ENCODE measurements around the gene PSIP1. TPM values are rescaled to one million over a fixed set of nuclear protein-coding genes. Genes with fewer than 3 reads are reported as not detected.

The PSIP1 gene
- total RNA-seq, 1 experiment from 2014 or later, result 70.0 TPM

GRCh38 chr9:15491950-15492349 lies 18.8 kb downstream of the PSIP1 start:
- H3K27ac ChIP-seq (ENCODE audit: low read depth, low read length, poor library complexity, severe bottlenecking), result no peak overlapping the region
- ChIA-PET POLR2A (ENCODE audit: low non-redundant PET) (no interaction called here), CTCF (no interaction called here)
- H3K27me3 ChIP-seq (replicated peaks; ENCODE audit: insufficient read depth, low read depth, low read length, poor library complexity), result no peaks in the 10 kb centered on the region
- DNase-seq (ENCODE audit: low spot score), result no peak
- no peak for TF ChIP-seq CTCF (conservative IDR thresholded peaks at IDR 0.05; ENCODE audit: low read depth, low read length)
- no peak for TF ChIP-seq EZH2 (IDR thresholded peaks at IDR 0.05; ENCODE audit: borderline replicate concordance, low read depth, low read length, poor library complexity, severe bottlenecking)
- H3K4me1 ChIP-seq (ENCODE audit: insufficient read depth, low read length, poor library complexity, severe bottlenecking), result no peaks in the 10 kb centered on the region
- no peak overlapping the region for H3K4me3 ChIP-seq (ENCODE audit: low read depth, low read length, poor library complexity, severe bottlenecking)
- BruUV-seq (replicated peaks), result no TSS peak
- intact Hi-C loops (cut with micrococcal nuclease; ENCODE audit: unreplicated experiment), result no loop called here
- peaks cover 22% of the 10 kb centered on the region for H3K36me3 ChIP-seq (ENCODE audit: insufficient read depth, low read length, poor library complexity, severe bottlenecking)
- H3K9me3 ChIP-seq (ENCODE audit: low read depth, low read length, poor library complexity, severe bottlenecking), result no peaks in the 10 kb centered on the region

- peak; percentile 24 for DNase-seq (ENCODE audit: low spot score)
- BruUV-seq (replicated peaks), result no TSS peak
- Histone ChIP-seq H3K27ac (ENCODE audit: low read depth, low read length, poor library complexity, severe bottlenecking) (no peak overlapping the region), H3K4me1 (ENCODE audit: insufficient read depth, low read length, poor library complexity, severe bottlenecking) (no peaks in the 10 kb centered on the region), H3K4me3 (ENCODE audit: low read depth, low read length, poor library complexity, severe bottlenecking) (no peak overlapping the region), H3K9me3 (ENCODE audit: low read depth, low read length, poor library complexity, severe bottlenecking) (no peaks in the 10 kb centered on the region), H3K36me3 (ENCODE audit: insufficient read depth, low read length, poor library complexity, severe bottlenecking) (peaks cover 20% of the 10 kb centered on the region), H3K27me3 (replicated peaks; ENCODE audit: insufficient read depth, low read depth, low read length, poor library complexity) (no peaks in the 10 kb centered on the region)
- POLR2A ChIA-PET (ENCODE audit: low non-redundant PET), result no interaction called here
- intact Hi-C loops (cut with micrococcal nuclease; ENCODE audit: unreplicated experiment), result no loop called here
- CTCF ChIA-PET, result no interaction called here
- TF ChIP-seq EZH2 (IDR thresholded peaks at IDR 0.05; ENCODE audit: borderline replicate concordance, low read depth, low read length, poor library complexity, severe bottlenecking) (no peak), CTCF (conservative IDR thresholded peaks at IDR 0.05; ENCODE audit: low read depth, low read length) (peak; percentile 41; the same call in 1 of the 2 replicates)
These were observed 24.7 kb downstream of the PSIP1 start for GRCh38 chr9:15485836-15486666.

- ChIA-PET POLR2A (ENCODE audit: low non-redundant PET) (no interaction called here), CTCF (no interaction called here)
- H3K27ac ChIP-seq (ENCODE audit: low read depth, low read length, poor library complexity, severe bottlenecking), result no peak overlapping the region
- no peak overlapping the region for H3K4me3 ChIP-seq (ENCODE audit: low read depth, low read length, poor library complexity, severe bottlenecking)
- H3K27me3 ChIP-seq (replicated peaks; ENCODE audit: insufficient read depth, low read depth, low read length, poor library complexity), result no peaks in the 10 kb centered on the region
- intact Hi-C loops (cut with micrococcal nuclease; ENCODE audit: unreplicated experiment), result no loop called here
- H3K36me3 ChIP-seq (ENCODE audit: insufficient read depth, low read length, poor library complexity, severe bottlenecking), result peaks cover 12% of the 10 kb centered on the region
- H3K9me3 ChIP-seq (ENCODE audit: low read depth, low read length, poor library complexity, severe bottlenecking), result no peaks in the 10 kb centered on the region
- H3K4me1 ChIP-seq (ENCODE audit: insufficient read depth, low read length, poor library complexity, severe bottlenecking), result no peaks in the 10 kb centered on the region
- no peak for DNase-seq (ENCODE audit: low spot score)
- BruUV-seq (replicated peaks), result no TSS peak
- TF ChIP-seq CTCF (conservative IDR thresholded peaks at IDR 0.05; ENCODE audit: low read depth, low read length) (no peak), EZH2 (IDR thresholded peaks at IDR 0.05; ENCODE audit: borderline replicate concordance, low read depth, low read length, poor library complexity, severe bottlenecking) (no peak)
These were observed 26.0 kb downstream of the PSIP1 start for GRCh38 chr9:15484802-15485201.
